ENCODE data around the gene CYTH3.

CYTH3 gene

DNA sequence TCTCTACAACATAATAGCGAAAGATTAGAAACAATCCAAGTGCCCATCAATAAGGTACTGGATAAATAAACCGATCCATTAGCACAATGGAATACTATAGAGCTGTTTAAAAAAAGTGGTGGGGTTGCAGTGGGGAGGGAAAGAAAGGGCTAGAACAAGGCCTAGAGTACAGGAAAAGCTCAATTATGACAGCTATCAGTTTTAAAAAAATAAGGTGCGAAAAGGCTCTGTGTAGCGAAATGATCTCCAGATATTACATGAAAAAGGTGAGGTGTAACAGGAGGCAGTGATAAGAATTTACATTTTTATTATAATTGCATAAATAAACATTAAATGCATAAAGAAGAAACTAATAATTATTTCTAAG lies 30.8 kb downstream of the CYTH3 start:
- TF ChIP-seq, protein P1, sequence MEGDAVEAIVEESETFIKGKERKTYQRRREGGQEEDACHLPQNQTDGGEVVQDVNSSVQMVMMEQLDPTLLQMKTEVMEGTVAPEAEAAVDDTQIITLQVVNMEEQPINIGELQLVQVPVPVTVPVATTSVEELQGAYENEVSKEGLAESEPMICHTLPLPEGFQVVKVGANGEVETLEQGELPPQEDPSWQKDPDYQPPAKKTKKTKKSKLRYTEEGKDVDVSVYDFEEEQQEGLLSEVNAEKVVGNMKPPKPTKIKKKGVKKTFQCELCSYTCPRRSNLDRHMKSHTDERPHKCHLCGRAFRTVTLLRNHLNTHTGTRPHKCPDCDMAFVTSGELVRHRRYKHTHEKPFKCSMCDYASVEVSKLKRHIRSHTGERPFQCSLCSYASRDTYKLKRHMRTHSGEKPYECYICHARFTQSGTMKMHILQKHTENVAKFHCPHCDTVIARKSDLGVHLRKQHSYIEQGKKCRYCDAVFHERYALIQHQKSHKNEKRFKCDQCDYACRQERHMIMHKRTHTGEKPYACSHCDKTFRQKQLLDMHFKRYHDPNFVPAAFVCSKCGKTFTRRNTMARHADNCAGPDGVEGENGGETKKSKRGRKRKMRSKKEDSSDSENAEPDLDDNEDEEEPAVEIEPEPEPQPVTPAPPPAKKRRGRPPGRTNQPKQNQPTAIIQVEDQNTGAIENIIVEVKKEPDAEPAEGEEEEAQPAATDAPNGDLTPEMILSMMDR (IDR thresholded peaks at IDR 0.05) = no peak

DNA sequence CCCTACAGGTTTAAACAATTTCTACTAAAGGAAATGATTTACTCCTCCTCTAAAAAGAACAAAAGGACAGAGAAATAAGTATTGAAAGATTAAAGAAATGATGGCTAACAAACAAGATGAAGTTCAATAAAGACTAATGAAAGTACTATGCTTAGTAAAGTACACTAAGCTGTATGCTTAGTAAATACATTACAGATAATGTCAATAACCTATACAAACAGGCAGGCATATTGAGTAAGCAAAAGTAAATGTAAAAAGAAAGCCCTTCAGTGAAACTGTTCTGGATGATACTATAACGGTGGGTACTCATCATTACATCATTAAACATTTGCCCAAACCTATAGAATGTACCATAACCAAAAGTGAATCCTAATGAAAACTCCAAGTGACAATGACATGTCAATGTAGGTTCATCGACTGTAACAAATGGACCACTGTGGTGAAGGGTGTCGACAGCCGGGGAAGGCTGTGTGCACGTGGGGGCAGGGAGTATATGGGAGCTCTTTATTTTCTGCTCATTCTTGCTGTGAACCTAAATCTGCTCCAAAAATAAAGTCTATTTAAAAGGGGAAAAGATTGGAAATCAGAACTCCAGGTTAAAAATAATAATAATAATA lies 34.0 kb downstream of the CYTH3 start:
- TF ChIP-seq, protein P1 (IDR thresholded peaks at IDR 0.05) = no peak

DNA sequence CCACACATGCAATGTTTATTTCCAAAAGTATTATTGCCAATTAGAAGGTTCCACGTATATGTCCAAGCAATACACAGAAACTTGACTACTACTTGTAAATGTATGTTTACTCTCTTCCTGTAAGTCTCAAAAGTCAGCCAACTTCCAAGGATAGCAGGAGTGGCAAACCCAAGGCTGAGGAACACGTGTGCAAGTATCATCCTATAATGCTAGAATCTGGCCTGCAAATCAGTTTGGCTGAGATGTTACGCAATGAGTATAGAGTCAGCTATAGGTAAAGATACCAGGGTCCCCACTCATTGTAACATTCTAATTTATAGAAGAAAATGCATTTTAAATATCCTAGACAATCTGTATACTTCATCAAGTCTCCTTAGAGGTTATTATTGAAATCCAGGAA lies 34.7 kb downstream of the CYTH3 start:
- TF ChIP-seq, protein P1 (IDR thresholded peaks at IDR 0.05) = no peak

DNA sequence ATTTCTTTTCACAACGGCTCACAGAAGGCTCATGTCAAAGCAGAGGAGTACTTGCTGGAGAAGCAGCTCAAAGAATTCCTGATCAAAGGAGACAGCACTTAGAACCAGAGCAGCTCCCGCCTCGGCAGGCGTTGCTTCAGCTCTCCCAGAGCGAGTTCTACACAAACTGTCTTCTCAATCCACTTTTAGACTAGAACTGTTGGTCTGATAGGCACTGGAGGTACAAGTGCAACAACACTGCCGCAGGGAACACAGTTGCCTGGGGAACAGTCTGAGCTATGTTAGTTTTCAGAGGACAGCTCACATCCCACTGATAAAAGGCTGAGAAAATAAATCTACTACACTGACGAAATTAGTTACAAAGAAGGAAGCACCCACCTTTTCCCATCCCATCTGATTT lies 35.4 kb downstream of the CYTH3 start:
- TF ChIP-seq, protein P1 (IDR thresholded peaks at IDR 0.05) = no peak

DNA sequence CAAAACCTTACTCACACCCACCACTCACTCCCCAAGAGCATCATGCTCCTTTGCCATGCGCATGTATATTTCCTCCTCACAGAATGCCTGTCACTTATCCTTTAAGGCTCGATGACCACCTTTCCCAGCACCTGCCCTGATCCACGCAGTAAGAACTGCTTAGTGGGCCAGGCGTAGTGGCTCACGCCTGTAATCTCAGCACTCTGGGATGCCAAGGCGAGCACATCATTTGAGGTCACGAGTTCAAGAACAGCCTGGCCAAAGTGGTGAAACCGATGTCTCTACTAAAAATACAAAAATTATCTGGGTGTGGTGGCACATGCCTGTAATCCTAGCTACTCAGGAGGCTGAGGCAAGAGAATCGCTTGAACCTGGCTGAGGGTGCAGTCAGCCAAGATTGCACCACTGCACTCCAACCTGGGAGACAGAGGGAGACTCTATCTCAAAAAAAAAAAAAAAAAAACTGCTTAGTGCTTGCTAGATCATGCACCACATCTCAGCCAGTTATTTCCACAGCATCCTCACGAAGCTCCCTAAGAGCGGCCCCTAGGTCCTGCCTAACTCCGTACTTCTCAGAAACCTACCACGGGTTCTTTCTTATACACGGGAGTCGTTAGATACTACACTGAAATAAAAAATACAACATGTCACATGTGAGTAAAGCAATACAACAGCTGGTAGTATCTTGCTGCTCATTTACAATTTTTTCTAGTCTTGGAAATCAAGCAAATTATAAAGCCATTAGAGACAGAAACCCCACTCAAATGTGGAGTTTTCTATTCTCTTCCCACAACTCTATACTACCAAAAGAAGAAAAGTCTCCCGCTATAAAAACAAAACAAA lies 37.2 kb downstream of the CYTH3 start:
- TF ChIP-seq, protein P1 (IDR thresholded peaks at IDR 0.05) = no peak

DNA sequence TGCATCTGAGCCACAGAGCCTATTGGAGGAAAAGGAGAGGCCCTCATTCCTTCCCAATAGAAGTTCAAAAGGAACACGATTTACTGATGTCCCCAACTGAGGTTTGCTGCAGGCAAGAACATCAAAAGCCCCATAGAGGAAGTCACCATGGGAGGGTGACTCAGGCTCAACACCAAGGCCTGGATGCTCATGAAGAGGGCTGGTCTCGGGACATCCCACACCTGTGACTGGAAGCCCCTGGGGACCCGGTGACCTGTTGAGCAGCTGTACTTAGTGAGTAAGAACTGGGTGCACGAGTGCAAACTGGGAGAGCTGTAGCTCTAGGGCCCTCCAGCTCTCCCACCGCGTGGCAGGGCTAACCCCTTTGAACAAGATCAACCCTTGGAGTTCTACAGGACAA lies 38.0 kb downstream of the CYTH3 start:
- TF ChIP-seq, protein P1 (IDR thresholded peaks at IDR 0.05) = no peak

DNA sequence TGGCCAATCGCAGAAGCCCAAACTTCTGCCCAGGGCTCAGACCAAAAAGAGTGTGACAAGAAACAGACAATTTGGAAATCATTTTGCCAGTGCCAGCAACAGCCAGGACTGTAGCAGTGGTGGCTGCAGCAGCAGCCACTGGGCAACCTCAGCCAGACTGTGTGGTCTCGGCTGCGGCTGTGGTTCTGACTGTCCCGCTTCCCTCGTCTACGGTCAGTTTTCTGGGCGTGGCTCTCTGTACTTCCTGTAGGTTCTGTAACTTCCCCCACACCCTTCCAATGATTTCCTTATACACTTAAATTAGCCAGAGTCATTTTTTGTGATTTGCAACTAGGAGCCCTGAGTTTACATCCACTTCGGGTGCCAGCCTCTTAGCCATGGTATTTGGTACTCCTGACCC lies 39.9 kb downstream of the CYTH3 start:
- TF ChIP-seq, protein P1 (IDR thresholded peaks at IDR 0.05) = no peak

Data from LNCAP (cell line).